Lower lobe of right lung (tissue), 2 donors: Measurements from ENCODE around the gene DAGLB. TPM values are rescaled to one million over a fixed set of nuclear protein-coding genes. Genes with fewer than 3 reads are reported as not detected.
A peak's percentile ranks its signal among the peaks of the same experiment; 100 is the strongest.

Experiments
- ATAC-seq, 2 donors: fragments of 200-7000 bp; cut with Tn5 transposase; one replicate each; pipeline ENCODE4 v1.9.1; 2020 to 2022; ENCODE audit warnings: mild to moderate bottlenecking in 2 of 2, moderate library complexity in 2 of 2
- DNase-seq: peaks from one replicate; pipeline ENCODE4 v3.0.0-alpha.2; 2020
- H3K27ac ChIP-seq: fragments of 200-600 bp; one replicate; pipeline ENCODE4 v1.8.0; 2022
- H3K27me3 ChIP-seq: fragments of 200-600 bp; one replicate; pipeline ENCODE4 v1.8.0; 2022; ENCODE audit warnings: low read depth
- H3K36me3 ChIP-seq: fragments of 200-600 bp; one replicate; pipeline ENCODE4 v1.8.0; 2022; ENCODE audit warnings: mild to moderate bottlenecking
- H3K4me1 ChIP-seq: fragments of 200-600 bp; one replicate; pipeline ENCODE4 v1.8.0; 2022
- H3K4me3 ChIP-seq: fragments of 200-600 bp; one replicate; pipeline ENCODE4 v1.8.0; 2022; ENCODE audit warnings: mild to moderate bottlenecking
- H3K9me3 ChIP-seq: fragments of 200-600 bp; one replicate; pipeline ENCODE4 v1.8.0; 2022
- intact Hi-C: fragments of 100-400 bp; cut with DNase I; formaldehyde crosslinking; loops from one replicate; pipeline ENCODE4 v1.11.0; 2022
- total RNA-seq: library from RNA; stranded (reverse); fragmentation: NEBNext Ultra II Directional; extraction: Animal tissue kit (Norgen Biotek cat#: 25700); gene quantifications from one replicate; pipeline ENCODE4 v1.2.1, GENCODE V29; 2021
- TF ChIP-seq, protein P1 (sequence below): fragments of 200-600 bp; IDR thresholded peaks from one replicate; pipeline ENCODE4 v1.8.0; 2022; ENCODE audit warnings: antibody characterized with exemption, mild to moderate bottlenecking
- donor health status: DM: no; HTN: yes; CAD: no; lungs with severe emphysema.

The DAGLB gene
- total RNA-seq, 1 donor from 2014 or later = 40.6 TPM

DNA sequence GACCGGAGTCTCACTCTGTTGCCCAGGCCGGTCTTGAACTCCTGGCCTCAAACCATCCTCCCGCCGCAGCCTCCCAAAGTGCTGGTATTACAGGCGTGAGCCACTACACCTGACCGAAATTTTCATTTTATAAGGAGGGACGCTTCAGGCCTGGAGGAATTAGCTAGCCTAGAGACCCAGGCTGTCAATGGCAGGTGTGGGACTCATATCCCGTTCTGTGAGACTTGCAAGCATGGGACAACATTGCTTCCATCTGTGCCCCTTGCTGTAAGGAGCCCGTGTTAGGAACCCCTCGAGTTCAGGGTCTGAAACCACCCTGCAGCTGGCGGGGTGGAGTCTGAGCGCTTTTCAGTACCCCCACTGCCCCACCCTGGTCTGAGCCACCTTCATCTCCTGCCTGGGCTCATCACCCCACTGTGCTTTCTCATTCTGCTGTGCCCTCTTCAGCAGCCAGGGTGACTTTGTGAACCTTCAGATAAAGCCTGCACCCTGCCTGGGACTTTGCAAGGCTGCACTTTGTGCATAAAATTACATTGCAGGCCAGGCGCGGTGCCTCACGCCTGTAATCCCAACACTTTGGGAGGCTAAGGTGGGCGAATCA lies 1.3 kb upstream of the DAGLB start:
- TF ChIP-seq, protein P1, sequence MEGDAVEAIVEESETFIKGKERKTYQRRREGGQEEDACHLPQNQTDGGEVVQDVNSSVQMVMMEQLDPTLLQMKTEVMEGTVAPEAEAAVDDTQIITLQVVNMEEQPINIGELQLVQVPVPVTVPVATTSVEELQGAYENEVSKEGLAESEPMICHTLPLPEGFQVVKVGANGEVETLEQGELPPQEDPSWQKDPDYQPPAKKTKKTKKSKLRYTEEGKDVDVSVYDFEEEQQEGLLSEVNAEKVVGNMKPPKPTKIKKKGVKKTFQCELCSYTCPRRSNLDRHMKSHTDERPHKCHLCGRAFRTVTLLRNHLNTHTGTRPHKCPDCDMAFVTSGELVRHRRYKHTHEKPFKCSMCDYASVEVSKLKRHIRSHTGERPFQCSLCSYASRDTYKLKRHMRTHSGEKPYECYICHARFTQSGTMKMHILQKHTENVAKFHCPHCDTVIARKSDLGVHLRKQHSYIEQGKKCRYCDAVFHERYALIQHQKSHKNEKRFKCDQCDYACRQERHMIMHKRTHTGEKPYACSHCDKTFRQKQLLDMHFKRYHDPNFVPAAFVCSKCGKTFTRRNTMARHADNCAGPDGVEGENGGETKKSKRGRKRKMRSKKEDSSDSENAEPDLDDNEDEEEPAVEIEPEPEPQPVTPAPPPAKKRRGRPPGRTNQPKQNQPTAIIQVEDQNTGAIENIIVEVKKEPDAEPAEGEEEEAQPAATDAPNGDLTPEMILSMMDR = no peak

DNA sequence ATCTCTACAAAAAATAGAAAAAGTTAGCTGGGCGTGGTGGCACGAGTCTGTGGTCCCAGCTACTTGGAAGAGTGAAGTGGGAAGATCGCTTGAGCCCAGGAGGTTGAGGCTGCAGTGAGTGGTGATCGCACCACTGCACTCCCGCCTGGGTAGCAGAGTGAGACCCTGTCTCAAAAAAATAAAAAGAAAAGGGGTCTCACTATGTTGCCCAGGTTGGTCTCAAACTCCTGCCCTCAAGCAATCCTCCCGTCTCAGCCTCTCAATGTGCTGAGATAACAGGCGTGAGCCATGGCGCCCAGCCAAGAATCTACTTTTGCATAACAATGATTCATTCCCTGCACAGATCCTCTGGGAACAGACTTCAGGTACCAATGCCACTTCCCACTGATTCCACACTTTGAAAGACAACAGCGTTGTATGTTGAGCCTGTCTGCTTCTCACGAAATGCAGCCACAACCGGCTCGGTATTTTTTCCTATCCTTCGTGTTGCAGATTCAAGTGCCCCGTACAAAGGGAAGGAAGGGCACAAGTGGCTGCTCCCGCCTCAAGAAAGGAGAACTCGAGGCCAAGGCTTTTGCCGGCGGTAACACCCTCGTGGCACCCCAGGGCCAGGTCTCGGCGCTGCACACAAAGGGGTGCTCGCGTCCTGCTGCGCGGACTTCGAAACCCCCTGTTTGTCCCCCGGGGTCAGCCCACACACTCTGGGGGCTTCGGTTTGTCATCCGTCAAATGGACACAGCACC lies 745 bp downstream of the DAGLB start:
- Histone ChIP-seq H3K27ac (peak overlapping the region; percentile 92), H3K27me3 (no peaks in the 10 kb centered on the region), H3K4me3 (peak overlapping the region; percentile 88), H3K9me3 (no peaks in the 10 kb centered on the region), H3K4me1 (peaks cover 32% of the 10 kb centered on the region), H3K36me3 (peaks cover 34% of the 10 kb centered on the region)
- intact Hi-C loops = no loop called here
- TF ChIP-seq, protein P1 = no peak
- peak; percentile 59 to 69 for ATAC-seq
- DNase-seq = peak; percentile 74

More for the DNA sequence above, 1.3 kb upstream of the DAGLB start:
- Histone ChIP-seq H3K9me3 (no peaks in the 10 kb centered on the region), H3K36me3 (peaks cover 19% of the 10 kb centered on the region), H3K27me3 (no peaks in the 10 kb centered on the region), H3K4me1 (peaks cover 24% of the 10 kb centered on the region), H3K4me3 (no peak overlapping the region), H3K27ac (peak overlapping the region; percentile 92)
- ATAC-seq (no peak), DNase-seq (peak; percentile 42)
- intact Hi-C loops = no loop called here

- Histone ChIP-seq H3K4me3 (no peak overlapping the region), H3K4me1 (peaks cover 32% of the 10 kb centered on the region), H3K9me3 (no peaks in the 10 kb centered on the region), H3K36me3 (peaks cover 46% of the 10 kb centered on the region), H3K27me3 (no peaks in the 10 kb centered on the region), H3K27ac (no peak overlapping the region)
- intact Hi-C loops = no loop called here
- TF ChIP-seq, protein P1 = no peak
- ATAC-seq (peak; percentile 35 to 54), DNase-seq (peak; percentile 56)
Observed at GRCh38 chr7:6444516-6445269, 3.1 kb downstream of the DAGLB start.

DNA sequence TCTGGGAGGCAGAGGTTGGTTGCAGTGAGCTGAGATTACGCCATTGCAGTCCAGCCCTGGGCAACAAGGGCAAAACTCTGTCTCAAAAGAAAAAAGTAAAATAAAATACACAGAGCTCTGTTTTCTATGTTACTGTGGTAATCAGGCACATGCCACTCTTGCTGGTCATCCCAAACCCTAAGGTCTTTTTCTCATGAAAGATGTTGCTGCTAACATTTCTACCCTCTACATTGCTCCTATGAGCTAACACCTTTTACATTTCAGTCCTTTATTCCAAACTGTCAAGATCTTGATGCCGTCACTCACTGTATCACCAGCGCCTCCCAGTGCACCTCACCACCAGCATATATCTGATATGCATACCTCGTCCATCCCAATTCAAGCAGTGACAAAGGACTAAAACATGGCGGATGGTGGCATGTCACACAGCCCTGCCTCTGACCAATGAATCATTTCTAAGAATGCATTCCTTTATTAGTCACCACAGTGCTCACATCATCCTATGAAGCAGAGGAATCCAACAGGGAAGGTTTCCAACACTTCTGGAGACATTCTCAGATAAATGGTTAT lies 4.3 kb downstream of the DAGLB start:
- Histone ChIP-seq H3K27me3 (no peaks in the 10 kb centered on the region), H3K36me3 (peaks cover 46% of the 10 kb centered on the region), H3K4me1 (peaks cover 43% of the 10 kb centered on the region), H3K27ac (no peak overlapping the region), H3K9me3 (no peaks in the 10 kb centered on the region), H3K4me3 (no peak overlapping the region)
- TF ChIP-seq, protein P1 = no peak
- peak; percentile 3 for DNase-seq
- intact Hi-C loops = no loop called here
- no peak for ATAC-seq

DNA sequence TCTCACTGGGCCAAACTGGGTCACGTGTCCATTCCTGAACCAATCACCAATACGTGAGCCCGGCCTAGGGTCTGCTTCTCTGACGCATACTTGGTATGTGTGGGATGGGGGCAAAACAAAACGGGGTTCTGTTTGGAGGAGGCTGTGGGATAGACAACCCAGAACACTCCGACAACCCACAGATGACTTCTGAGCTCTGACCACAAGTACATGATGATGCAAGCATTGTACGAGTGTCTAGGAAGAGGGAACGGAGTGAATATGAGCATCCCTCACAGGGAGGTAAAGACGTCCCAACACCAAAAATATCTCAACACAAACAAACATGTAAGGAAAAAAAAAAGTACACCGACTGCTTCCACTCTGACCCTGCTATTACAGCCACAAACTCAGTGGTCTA lies 5.6 kb downstream of the DAGLB start:
- ATAC-seq = no peak
- peaks cover 57% of the 10 kb centered on the region for H3K4me1 ChIP-seq
- intact Hi-C loops = no loop called here

More for the DNA sequence above, 5.6 kb downstream of the DAGLB start:
- no peak overlapping the region for H3K27ac ChIP-seq
- H3K36me3 ChIP-seq = peaks cover 46% of the 10 kb centered on the region
- no peaks in the 10 kb centered on the region for H3K27me3 ChIP-seq
- peak; percentile 6 for DNase-seq
- TF ChIP-seq, protein P1 = no peak
- no peaks in the 10 kb centered on the region for H3K9me3 ChIP-seq
- H3K4me3 ChIP-seq = no peak overlapping the region
